Vagina (tissue), 2 donors: ENCODE data around the gene CYP4F2.

Experiments used
- POLR2A ChIP-seq, 2 donors: fragments of 450-650 bp; IDR thresholded peaks; one replicate each; pipeline ENCODE4 v1.6.1; 2017; ENCODE audit warnings: antibody characterized with exemption in 2 of 2, mild to moderate bottlenecking in 2 of 2, moderate library complexity in 2 of 2
- TF ChIP-seq, protein P1 (sequence below), 3 experiments: fragments of 450-650 bp in 2 of 3; fragments of 200-600 bp in 1 of 3; sonication (generic) in 1 of 3; IDR thresholded peaks; one replicate each; pipeline ENCODE4 v1.5.1; 2017 to 2019; ENCODE audit warnings: antibody characterized with exemption in 3 of 3, mild to moderate bottlenecking in 2 of 3, moderate library complexity in 2 of 3

- TF ChIP-seq, protein P1, sequence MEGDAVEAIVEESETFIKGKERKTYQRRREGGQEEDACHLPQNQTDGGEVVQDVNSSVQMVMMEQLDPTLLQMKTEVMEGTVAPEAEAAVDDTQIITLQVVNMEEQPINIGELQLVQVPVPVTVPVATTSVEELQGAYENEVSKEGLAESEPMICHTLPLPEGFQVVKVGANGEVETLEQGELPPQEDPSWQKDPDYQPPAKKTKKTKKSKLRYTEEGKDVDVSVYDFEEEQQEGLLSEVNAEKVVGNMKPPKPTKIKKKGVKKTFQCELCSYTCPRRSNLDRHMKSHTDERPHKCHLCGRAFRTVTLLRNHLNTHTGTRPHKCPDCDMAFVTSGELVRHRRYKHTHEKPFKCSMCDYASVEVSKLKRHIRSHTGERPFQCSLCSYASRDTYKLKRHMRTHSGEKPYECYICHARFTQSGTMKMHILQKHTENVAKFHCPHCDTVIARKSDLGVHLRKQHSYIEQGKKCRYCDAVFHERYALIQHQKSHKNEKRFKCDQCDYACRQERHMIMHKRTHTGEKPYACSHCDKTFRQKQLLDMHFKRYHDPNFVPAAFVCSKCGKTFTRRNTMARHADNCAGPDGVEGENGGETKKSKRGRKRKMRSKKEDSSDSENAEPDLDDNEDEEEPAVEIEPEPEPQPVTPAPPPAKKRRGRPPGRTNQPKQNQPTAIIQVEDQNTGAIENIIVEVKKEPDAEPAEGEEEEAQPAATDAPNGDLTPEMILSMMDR (IDR thresholded peaks at IDR 0.05): no peak
- TF ChIP-seq POLR2A (IDR thresholded peaks at IDR 0.05): no peak
These were observed at the start of gene CYP4F2 for GRCh38 chr19:15897738-15898276.
